K562 (cell line): ENCODE results near the gene TFF1. TPM values are rescaled to one million over a fixed set of nuclear protein-coding genes. Genes with fewer than 3 reads are reported as not detected.

Experiments
- ATAC-seq: fragments of 200-7000 bp; cut with Tn5 transposase; 3 replicates; pipeline ENCODE4 v1.9.1; 2020; ENCODE audit warnings: moderate library complexity
- BruUV-seq: library from RNA; stranded (reverse); fragments of 400-500 nt; replicated peaks from 2 replicates; lab custom pipeline; 2021; lab: Mats Ljungman, UMichigan
- CTCF ChIA-PET: fragments of 300-600 bp; formaldehyde crosslinking; extraction: SDS; loops from one replicate; lab custom pipeline; 2021; ENCODE audit warnings: low intra/inter-chr PET ratio; lab: Yijun Ruan, JAX
- POLR2A ChIA-PET: fragments of 300-600, 350-650 bp; sonication (Branson Sonifier 250); formaldehyde crosslinking; extraction: SDS; loops from one replicate; lab custom pipeline; 2021; ENCODE audit warnings: antibody characterized with exemption, inconsistent platforms; lab: Yijun Ruan, JAX
- DNase-seq, 4 experiments: peaks; one replicate each; pipeline versions ENCODE4 v3.0.0 to v3.0.0-alpha.2; 2011 to 2018; ENCODE audit warnings: low spot score in 3 of 4, mixed read lengths in 3 of 4; ENCODE audit errors: extremely low read depth in 1 of 4
- FAIRE-seq: peaks from 2 replicates; lab custom pipeline; 2011; peaks lifted over from hg19 to GRCh38; lab: Jason Lieb, UNC
- H2AFZ ChIP-seq: 2 replicates; pipeline ENCODE4 v1.6.0; 2011; ENCODE audit warnings: low read depth, low read length, control low read depth, inconsistent platforms
- H3K27ac ChIP-seq: fragments of 200-600 bp; 3 replicates; pipeline ENCODE4 v1.8.0; 2011; ENCODE audit warnings: low read depth, mild to moderate bottlenecking, control low read depth, inconsistent platforms, low read length, moderate library complexity, mixed read lengths; ENCODE audit errors: extremely low read depth
- H3K27me3 ChIP-seq, 2 experiments: fragments of 300-600 bp in 1 of 2; 2 replicates in 1 of 2; 3 replicates in 1 of 2; pipeline versions ENCODE4 v1.6.0 to v1.8.0; 2011; ENCODE audit warnings: inconsistent platforms in 2 of 2, low read length in 2 of 2, mild to moderate bottlenecking in 1 of 2, mixed read lengths in 1 of 2, moderate library complexity in 1 of 2; ENCODE audit not compliant: control insufficient read depth in 2 of 2, insufficient read depth in 2 of 2
- H3K36me3 ChIP-seq: fragments of 300-600 bp; 3 replicates; pipeline ENCODE4 v1.8.0; 2011; ENCODE audit warnings: mild to moderate bottlenecking, low read length, inconsistent platforms; ENCODE audit not compliant: control insufficient read depth, insufficient read depth
- H3K4me1 ChIP-seq, 2 experiments: fragments of 200-600 bp in 1 of 2; replicated peaks in 1 of 2; 2 replicates in 1 of 2; 3 replicates in 1 of 2; pipeline versions ENCODE4 v1.5.1 to v1.8.0; 2011; ENCODE audit warnings: inconsistent platforms in 2 of 2, low read length in 2 of 2, mild to moderate bottlenecking in 1 of 2, mixed read lengths in 1 of 2, moderate library complexity in 1 of 2; ENCODE audit not compliant: control insufficient read depth in 2 of 2, insufficient read depth in 2 of 2
- H3K4me2 ChIP-seq: 2 replicates; pipeline ENCODE4 v1.6.1; 2011; ENCODE audit warnings: low read length, control low read depth, inconsistent platforms, mixed read lengths; ENCODE audit not compliant: insufficient read depth
- H3K4me3 ChIP-seq: fragments of 200-600 bp; sonication (generic), shearing (Covaris generic); 2 replicates; pipeline ENCODE4 v1.5.1; 2016; ENCODE audit warnings: control low read depth, inconsistent platforms
- H3K79me2 ChIP-seq: fragments of 200-600 bp; 3 replicates; pipeline ENCODE4 v1.8.0; 2011; ENCODE audit warnings: low read length, inconsistent platforms; ENCODE audit not compliant: control insufficient read depth, insufficient read depth
- H3K9ac ChIP-seq, 2 experiments: 2 replicates each; pipeline versions ENCODE4 v1.6.0 to v1.6.1; 2011; ENCODE audit warnings: low read depth in 2 of 2, low read length in 2 of 2, control low read depth in 1 of 2, inconsistent platforms in 1 of 2, mild to moderate bottlenecking in 1 of 2, mixed read lengths in 1 of 2; ENCODE audit not compliant: insufficient read depth in 1 of 2
- H3K9me1 ChIP-seq: one replicate; pipeline ENCODE4 v1.6.0; 2011; ENCODE audit warnings: inconsistent platforms, mild to moderate bottlenecking, low read length, moderate library complexity; ENCODE audit not compliant: control insufficient read depth, insufficient read depth
- H3K9me3 ChIP-seq: replicated peaks from 2 replicates; pipeline ENCODE4 v1.5.1; 2011; ENCODE audit warnings: low read depth, low read length, inconsistent platforms; ENCODE audit not compliant: control insufficient read depth, insufficient read depth
- H4K20me1 ChIP-seq: replicated peaks from 2 replicates; pipeline ENCODE4 v1.6.1; 2011; ENCODE audit warnings: low read length, inconsistent platforms, mixed read lengths; ENCODE audit not compliant: control insufficient read depth, insufficient read depth
- CTBP1 ChIP-seq: fragments of 450-650 bp; IDR thresholded peaks from 2 replicates; pipeline ENCODE4 v1.6.1; 2016; ENCODE audit warnings: borderline replicate concordance
- FOXP1 ChIP-seq: sonication (generic); formaldehyde crosslinking; IDR thresholded peaks from 2 replicates; pipeline ENCODE4 v1.8.0; 2022; ENCODE audit warnings: mild to moderate bottlenecking, missing genetic modification reagents
- MAFG ChIP-seq: fragments of 450-650 bp; conservative IDR thresholded peaks from 2 replicates; pipeline ENCODE4 v1.6.1; 2016; ENCODE audit warnings: missing genetic modification characterization, missing compliant biosample characterization
- NFIX ChIP-seq: fragments of 250-450 bp; sonication (Bioruptor Pico); IDR thresholded peaks from 2 replicates; pipeline ENCODE4 v1.4.0; 2020; ENCODE audit warnings: low read depth, mild to moderate bottlenecking, moderate library complexity
- POLR2B ChIP-seq: fragments of 450-650 bp; IDR thresholded peaks from 2 replicates; pipeline ENCODE4 v1.6.1; 2018; ENCODE audit warnings: low read depth; ENCODE audit not compliant: partially characterized antibody
- RBBP5 ChIP-seq: fragments of 200-600 bp; sonication (generic); IDR thresholded peaks from 2 replicates; pipeline ENCODE4 v1.6.1; 2012; ENCODE audit warnings: borderline replicate concordance, mild to moderate bottlenecking, low read length, control low read depth, inconsistent platforms; ENCODE audit not compliant: insufficient read depth, poor library complexity, severe bottlenecking
- RFX5 ChIP-seq: IDR thresholded peaks from 2 replicates; pipeline ENCODE4 v1.6.1; 2011; ENCODE audit warnings: low read depth, mild to moderate bottlenecking, improper control_type of control experiment, low read length
- ZC3H8 ChIP-seq: fragments of 450-650 bp; IDR thresholded peaks from 2 replicates; pipeline ENCODE4 v1.6.1; 2017
- ZNF124 ChIP-seq: sonication (generic); formaldehyde crosslinking; IDR thresholded peaks from 2 replicates; pipeline ENCODE4 v1.8.1; 2022; ENCODE audit warnings: missing genetic modification reagents
- WGBS: fragments of 100-300 bp; shearing (Covaris generic); methylation state at CpG from one replicate; pipeline ENCODE4 v1.1.6; 2016; ENCODE audit warnings: low coverage, mixed read lengths; ENCODE audit not compliant: insufficient coverage; ENCODE audit errors: missing lambda C conversion rate; 5-methylcytosine and 5-hydroxymethylcytosine counted together
- in situ Hi-C: fragments of 300-500 bp; cut with MboI; formaldehyde crosslinking; loops from 4 replicates; pipeline ENCODE4 v1.15.0; 2018; ENCODE audit warnings: inconsistent platforms, mixed read lengths
- intact Hi-C: fragments of 100-400 bp; cut with micrococcal nuclease; formaldehyde crosslinking; loops from 2 replicates; pipeline ENCODE4 v1.14.2; 2022
- polyA plus RNA-seq, 8 experiments: library from polyadenylated mRNA; depleted of rRNA in 4 of 8; stranded (reverse) in 5 of 8; unstranded in 3 of 8; fragments of >200 nt; fragmentation: Nextera tagmentation in 2 of 8; fragmentation: Illumina TruSeq in 1 of 8; extraction: Ambion mirVana in 2 of 8; extraction: Trizol in 1 of 8; gene quantifications; 2 replicates each; pipeline versions ENCODE4 v1.2.1 to v1.2.3, GENCODE V29; 2011 to 2014; ENCODE audit warnings: inconsistent platforms in 1 of 8, missing spikeins in 1 of 8
- total RNA-seq, 7 experiments: library from RNA; depleted of rRNA in 6 of 7; stranded (reverse); fragments of >200 nt in 6 of 7; fragmentation: Illumina TruSeq in 2 of 7; extraction: Trizol in 2 of 7; gene quantifications; 2 replicates each; pipeline versions ENCODE4 v1.2.1 to v1.2.3, GENCODE V29; 2011 to 2021; ENCODE audit warnings: low replicate concordance in 1 of 7
- TF ChIP-seq, protein P1 (sequence below), 3 experiments: fragments of 200-800 bp in 1 of 3; fragments of 250-450 bp in 1 of 3; fragments of 450-650 bp in 1 of 3; sonication (Bioruptor Pico) in 1 of 3; sonication (Bioruptor generic) in 1 of 3; formaldehyde crosslinking in 1 of 3; IDR thresholded peaks; 2 replicates each; pipeline versions ENCODE4 v1.6.1 to v1.8.0; 2016 to 2022; ENCODE audit warnings: mild to moderate bottlenecking in 2 of 3, missing genetic modification characterization in 2 of 3, missing compliant biosample characterization in 1 of 3, moderate library complexity in 1 of 3
- TF ChIP-seq, protein P2 (sequence below): fragments of 450-650 bp; conservative IDR thresholded peaks from 2 replicates; pipeline ENCODE4 v1.6.1; 2016; ENCODE audit warnings: missing genetic modification characterization, low read depth, mild to moderate bottlenecking, control low read depth, missing compliant biosample characterization
- TF ChIP-seq, protein P3 (sequence below): sonication (generic); formaldehyde crosslinking; IDR thresholded peaks from 2 replicates; pipeline ENCODE4 v1.8.0; 2022; ENCODE audit warnings: mild to moderate bottlenecking, low read depth, missing genetic modification reagents
- TF ChIP-seq, protein P4 (sequence below): sonication (generic); formaldehyde crosslinking; IDR thresholded peaks from 2 replicates; pipeline ENCODE4 v1.8.1; 2023; ENCODE audit warnings: mild to moderate bottlenecking, missing genetic modification reagents, moderate library complexity

TFF1 gene
- total and polyA plus RNA-seq, 9 of the 15 experiments (the other 6 are each of a cell fraction or from before 2014, with no cell fraction given): 0.31 TPM; not detected in 8

DNA sequence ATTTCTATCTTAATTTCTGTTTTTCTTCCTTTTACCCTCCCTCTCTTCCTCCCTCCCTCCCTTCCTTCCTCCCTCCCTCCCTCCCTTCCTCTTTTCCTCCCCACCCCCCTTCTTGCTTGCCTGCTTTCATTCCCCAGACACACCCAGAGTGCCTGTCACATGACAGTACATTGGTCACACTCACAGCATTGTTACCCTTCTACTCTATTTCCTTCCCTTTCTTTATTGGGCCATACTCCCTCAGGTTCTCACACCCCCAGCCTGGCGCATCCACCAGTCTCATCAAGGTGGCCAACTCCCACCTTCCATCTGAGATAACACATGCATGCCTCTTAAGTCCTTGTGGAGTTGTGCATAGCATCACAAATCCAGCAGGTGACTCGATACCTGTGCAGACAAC is 18.7 kb upstream of the TFF1 start:
- H3K9me3 ChIP-seq: no peaks in the 10 kb centered on the region
- H3K4me3 ChIP-seq: no peak overlapping the region
- H3K4me2 ChIP-seq: no peak overlapping the region
- in situ Hi-C loops (no loop called here), intact Hi-C loops (no loop called here)
- no peak overlapping the region; the same call in 1 of the 2 replicates for H2AFZ ChIP-seq
- WGBS: 0% methylated on average over 2 of the region's 2 CpGs
- CTCF ChIA-PET: no interaction called here
- no peak for DNase-seq
- no peaks in the 10 kb centered on the region for H4K20me1 ChIP-seq
- H3K9me1 ChIP-seq: no peaks in the 10 kb centered on the region
- H3K27me3 ChIP-seq: peaks cover 10 to 46% of the 10 kb centered on the region in 2 experiments
- no peak; the same call in 2 of the 3 replicates for ATAC-seq
- H3K27ac ChIP-seq: no peak overlapping the region
- H3K36me3 ChIP-seq: no peaks in the 10 kb centered on the region
- no peaks in the 10 kb centered on the region for H3K79me2 ChIP-seq
- no peak overlapping the region; a peak in 1 of 4 replicates for H3K9ac ChIP-seq
- no peak for FAIRE-seq
- no TSS peak for BruUV-seq
- H3K4me1 ChIP-seq: peaks cover 13% of the 10 kb centered on the region in 2 experiments; a peak in 3 of 5 replicates
- POLR2A ChIA-PET: interaction anchor here (0.7 kb wide), 1 partner anchor 23 kb away, joined by 3 read pairs; no protein-coding TSS in a partner anchor
- TF ChIP-seq MAFG (tag) (no peak), RBBP5 (no peak), RFX5 (no peak), CTBP1 (peak; percentile 22; the same call in 1 of the 2 replicates), NFIX (CRISPR knock-in tag) (no peak), ZC3H8 (no peak), ZNF124 (CRISPR knock-in tag) (no peak), POLR2B (no peak), FOXP1 (CRISPR knock-in tag) (no peak)
- TF ChIP-seq, protein P1, sequence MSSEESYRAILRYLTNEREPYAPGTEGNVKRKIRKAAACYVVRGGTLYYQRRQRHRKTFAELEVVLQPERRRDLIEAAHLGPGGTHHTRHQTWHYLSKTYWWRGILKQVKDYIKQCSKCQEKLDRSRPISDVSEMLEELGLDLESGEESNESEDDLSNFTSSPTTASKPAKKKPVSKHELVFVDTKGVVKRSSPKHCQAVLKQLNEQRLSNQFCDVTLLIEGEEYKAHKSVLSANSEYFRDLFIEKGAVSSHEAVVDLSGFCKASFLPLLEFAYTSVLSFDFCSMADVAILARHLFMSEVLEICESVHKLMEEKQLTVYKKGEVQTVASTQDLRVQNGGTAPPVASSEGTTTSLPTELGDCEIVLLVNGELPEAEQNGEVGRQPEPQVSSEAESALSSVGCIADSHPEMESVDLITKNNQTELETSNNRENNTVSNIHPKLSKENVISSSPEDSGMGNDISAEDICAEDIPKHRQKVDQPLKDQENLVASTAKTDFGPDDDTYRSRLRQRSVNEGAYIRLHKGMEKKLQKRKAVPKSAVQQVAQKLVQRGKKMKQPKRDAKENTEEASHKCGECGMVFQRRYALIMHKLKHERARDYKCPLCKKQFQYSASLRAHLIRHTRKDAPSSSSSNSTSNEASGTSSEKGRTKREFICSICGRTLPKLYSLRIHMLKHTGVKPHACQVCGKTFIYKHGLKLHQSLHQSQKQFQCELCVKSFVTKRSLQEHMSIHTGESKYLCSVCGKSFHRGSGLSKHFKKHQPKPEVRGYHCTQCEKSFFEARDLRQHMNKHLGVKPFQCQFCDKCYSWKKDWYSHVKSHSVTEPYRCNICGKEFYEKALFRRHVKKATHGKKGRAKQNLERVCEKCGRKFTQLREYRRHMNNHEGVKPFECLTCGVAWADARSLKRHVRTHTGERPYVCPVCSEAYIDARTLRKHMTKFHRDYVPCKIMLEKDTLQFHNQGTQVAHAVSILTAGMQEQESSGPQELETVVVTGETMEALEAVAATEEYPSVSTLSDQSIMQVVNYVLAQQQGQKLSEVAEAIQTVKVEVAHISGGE (CRISPR knock-in tag; IDR thresholded peaks at IDR 0.05): no peak
- TF ChIP-seq, protein P2, sequence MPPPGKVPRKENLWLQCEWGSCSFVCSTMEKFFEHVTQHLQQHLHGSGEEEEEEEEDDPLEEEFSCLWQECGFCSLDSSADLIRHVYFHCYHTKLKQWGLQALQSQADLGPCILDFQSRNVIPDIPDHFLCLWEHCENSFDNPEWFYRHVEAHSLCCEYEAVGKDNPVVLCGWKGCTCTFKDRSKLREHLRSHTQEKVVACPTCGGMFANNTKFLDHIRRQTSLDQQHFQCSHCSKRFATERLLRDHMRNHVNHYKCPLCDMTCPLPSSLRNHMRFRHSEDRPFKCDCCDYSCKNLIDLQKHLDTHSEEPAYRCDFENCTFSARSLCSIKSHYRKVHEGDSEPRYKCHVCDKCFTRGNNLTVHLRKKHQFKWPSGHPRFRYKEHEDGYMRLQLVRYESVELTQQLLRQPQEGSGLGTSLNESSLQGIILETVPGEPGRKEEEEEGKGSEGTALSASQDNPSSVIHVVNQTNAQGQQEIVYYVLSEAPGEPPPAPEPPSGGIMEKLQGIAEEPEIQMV (tag): no peak
- TF ChIP-seq, protein P3, sequence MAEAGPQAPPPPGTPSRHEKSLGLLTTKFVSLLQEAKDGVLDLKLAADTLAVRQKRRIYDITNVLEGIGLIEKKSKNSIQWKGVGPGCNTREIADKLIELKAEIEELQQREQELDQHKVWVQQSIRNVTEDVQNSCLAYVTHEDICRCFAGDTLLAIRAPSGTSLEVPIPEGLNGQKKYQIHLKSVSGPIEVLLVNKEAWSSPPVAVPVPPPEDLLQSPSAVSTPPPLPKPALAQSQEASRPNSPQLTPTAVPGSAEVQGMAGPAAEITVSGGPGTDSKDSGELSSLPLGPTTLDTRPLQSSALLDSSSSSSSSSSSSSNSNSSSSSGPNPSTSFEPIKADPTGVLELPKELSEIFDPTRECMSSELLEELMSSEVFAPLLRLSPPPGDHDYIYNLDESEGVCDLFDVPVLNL (CRISPR knock-in tag): no peak
- TF ChIP-seq, protein P4, sequence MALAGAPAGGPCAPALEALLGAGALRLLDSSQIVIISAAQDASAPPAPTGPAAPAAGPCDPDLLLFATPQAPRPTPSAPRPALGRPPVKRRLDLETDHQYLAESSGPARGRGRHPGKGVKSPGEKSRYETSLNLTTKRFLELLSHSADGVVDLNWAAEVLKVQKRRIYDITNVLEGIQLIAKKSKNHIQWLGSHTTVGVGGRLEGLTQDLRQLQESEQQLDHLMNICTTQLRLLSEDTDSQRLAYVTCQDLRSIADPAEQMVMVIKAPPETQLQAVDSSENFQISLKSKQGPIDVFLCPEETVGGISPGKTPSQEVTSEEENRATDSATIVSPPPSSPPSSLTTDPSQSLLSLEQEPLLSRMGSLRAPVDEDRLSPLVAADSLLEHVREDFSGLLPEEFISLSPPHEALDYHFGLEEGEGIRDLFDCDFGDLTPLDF (CRISPR knock-in tag): no peak
